K562 (cell line): ENCODE data around the gene DGCR8.

Experiments used
- BHLHE40 ChIP-seq: IDR thresholded peaks from 2 replicates; pipeline ENCODE4 v1.6.1; 2011; ENCODE audit warnings: low read length, improper control_type of control experiment
- SMC3 ChIP-seq: conservative IDR thresholded peaks from 2 replicates; pipeline ENCODE4 v1.6.1; 2011; ENCODE audit warnings: low read depth, low read length, improper control_type of control experiment; ENCODE audit not compliant: insufficient read depth
- TEAD4 ChIP-seq, 2 experiments: sonication (generic) in 1 of 2; formaldehyde crosslinking in 1 of 2; IDR thresholded peaks; 2 replicates each; pipeline versions ENCODE4 v1.6.1 to v1.8.0; 2012 to 2022; ENCODE audit warnings: borderline replicate concordance in 1 of 2, inconsistent platforms in 1 of 2, low read length in 1 of 2, mild to moderate bottlenecking in 1 of 2, missing genetic modification reagents in 1 of 2
- TSC22D4 ChIP-seq: fragments of 450-650 bp; IDR thresholded peaks from 2 replicates; pipeline ENCODE4 v1.6.1; 2016; ENCODE audit warnings: missing genetic modification characterization, missing biosample characterization, control low read depth
- ZNF143 ChIP-seq: sonication (generic); formaldehyde crosslinking; IDR thresholded peaks from 2 replicates; pipeline ENCODE4 v1.9.0; 2022; ENCODE audit warnings: mild to moderate bottlenecking, missing genetic modification reagents
- ZNF311 ChIP-seq: fragments of 250-450 bp; sonication (Bioruptor Pico); IDR thresholded peaks from 2 replicates; pipeline ENCODE4 v1.4.0; 2020; ENCODE audit warnings: mild to moderate bottlenecking, moderate library complexity

DNA sequence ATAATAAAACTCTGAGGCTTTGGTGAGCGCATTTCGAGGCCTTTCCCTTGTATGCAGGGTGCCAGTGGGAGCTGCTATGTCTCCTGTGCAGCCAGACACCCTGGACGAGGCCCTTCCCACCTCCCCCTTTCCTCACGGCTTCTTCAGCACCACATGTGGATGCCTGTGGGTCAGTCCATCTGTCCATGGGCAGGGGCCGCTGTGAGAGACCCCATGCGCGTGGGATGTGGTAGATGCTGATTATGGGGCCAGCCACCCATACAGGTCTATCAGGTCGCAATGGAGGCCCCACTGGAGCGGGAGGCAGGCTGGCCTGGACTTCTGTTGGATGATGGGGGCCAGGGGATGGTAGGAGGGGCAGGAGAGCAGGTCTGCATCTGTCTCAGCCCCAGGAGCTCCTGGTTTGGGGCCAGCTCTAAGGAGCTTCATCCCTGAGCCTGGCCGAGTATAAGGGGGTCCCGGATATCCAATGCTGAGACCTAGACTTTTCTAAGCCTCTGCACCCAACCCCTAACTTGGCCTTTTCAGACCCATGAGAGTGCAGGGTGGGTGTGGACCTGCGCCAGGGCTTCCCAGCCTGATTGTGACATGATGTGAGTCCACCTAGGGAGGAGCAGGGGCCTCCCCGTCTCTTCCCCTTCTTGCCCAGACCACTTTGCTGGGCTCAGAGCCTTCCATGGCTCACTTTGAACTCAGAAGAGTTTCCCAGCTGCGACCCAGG, 14.0 kb upstream of the DGCR8 start:
- TF ChIP-seq ZNF311 (CRISPR knock-in tag) (no peak), BHLHE40 (no peak), SMC3 (no peak), TEAD4 (IDR thresholded peaks at IDR 0.05; ENCODE audit: low read length) (no peak), TEAD4 (CRISPR knock-in tag; IDR thresholded peaks at IDR 0.05; ENCODE audit: borderline replicate concordance) (no peak), ZNF143 (CRISPR knock-in tag) (no peak), TSC22D4 (no peak)
